NCI-H146 (cell line): Measurements from ENCODE around the gene CREB3L1.
"Not testable (repeated sequence)": the region's sequence is repeated elsewhere in the genome, so short reads cannot be mapped to it uniquely, and the experiment has no call there.

Experiments
- DNase-seq: peaks from one replicate; lab custom pipeline; 2025; lab: John Stamatoyannopoulos, UW

CREB3L1 gene

GRCh38 chr11:46249103-46249937 is 28.1 kb upstream of the CREB3L1 start:
- no peak for DNase-seq

DNA sequence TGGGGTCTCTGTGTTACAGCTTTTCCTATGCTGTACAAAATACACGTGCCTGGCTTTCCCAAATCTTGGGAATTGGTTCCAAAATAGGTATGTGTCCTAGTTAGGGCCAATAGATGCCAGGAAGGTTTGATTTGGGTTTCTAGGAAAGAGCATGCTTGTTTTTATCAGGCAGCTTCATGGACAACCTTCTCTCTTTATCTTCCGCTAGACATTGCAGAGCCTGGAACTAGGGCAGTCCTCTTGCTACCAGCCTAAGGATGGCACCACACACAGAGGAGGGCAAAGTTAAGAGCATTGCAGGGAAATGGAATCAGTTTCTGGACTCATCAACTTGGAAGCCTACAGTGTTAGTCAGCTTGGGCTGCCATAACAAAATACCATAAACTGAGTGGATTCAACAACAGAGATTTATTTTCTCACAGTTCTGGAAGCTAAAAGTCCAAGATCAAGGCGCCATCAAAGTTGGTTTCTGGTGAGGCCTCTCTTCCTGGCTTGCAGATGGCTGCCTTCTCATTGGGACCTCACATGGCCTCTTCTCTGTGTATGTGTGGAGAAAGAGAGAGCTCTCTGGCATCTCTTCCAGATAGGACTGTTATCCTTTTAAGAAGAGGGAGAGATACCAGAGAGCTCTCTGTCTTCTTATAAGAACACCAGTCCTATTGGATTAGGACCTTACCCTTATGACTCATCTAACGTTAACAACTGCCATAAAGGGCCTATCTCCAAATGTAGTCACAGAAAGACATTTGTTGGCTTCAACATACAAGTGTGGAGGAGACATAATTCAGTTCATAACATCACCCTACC is 27.3 kb upstream of the CREB3L1 start:
- DNase-seq: no peak

- no peak for DNase-seq
Observed at GRCh38 chr11:46250745-46251052, 26.8 kb upstream of the CREB3L1 start.

DNA sequence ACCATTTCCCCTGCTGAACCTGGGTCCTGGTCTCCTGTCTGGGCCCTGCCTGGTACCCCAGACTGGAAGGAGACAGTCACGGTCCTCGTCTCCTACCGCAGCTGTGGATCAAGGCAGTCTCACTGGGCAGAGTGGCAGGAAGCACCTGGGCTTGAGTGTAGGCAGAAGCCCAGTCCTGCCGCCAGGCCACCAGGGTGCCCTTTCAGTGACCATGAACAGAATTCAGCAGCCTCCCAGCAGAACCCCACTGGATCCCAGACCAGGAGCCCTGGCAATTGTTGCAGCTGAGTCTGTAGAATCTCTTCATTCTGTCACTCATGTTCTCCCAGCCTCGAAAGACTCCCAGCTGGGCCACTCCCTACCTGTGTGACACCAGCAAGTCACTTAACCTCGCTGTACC is 25.5 kb upstream of the CREB3L1 start:
- no peak for DNase-seq

GRCh38 chr11:46252373-46252914 is 25.0 kb upstream of the CREB3L1 start:
- peak; percentile 83 for DNase-seq

DNA sequence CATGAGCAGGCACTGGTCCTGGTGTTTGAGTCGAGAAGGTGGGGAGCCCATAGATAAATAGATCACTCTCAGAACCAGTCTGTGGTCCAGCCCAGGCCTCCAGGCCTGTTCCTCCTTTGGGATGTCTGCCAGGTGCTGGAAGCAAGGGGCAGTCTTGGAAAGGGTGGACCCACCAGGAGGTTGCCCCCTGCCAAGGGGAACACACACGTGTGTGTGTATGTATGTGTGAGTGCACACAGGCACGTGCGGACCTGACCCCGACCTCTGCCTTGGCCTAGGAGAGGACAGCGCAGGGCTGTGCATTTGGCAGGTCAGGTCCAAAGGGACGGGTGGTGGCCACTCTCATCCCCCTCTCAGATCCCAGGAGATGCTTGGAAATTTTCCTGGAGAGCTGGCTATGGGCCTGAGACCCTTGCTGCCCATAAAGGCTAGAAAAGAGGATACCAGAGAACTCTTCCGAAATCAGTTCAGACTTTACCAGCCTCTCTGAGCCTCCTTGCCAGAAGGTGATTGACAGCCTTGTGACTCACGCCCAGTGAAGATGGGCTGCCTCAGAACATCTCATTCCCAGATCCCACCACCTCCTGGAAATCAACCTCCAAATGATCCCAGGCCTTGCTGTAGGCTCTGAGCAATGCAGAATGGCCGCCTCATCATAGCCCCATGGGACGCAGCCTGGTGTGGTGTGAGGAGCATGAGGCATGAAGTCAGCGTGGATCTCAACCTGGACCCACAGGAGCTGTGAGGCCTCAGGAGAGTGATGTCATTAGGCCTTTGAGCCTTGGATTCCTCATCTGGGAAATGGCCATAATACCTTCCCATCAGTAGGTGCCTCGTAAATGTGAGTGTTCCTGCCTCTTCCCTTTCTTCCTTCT is 24.0 kb upstream of the CREB3L1 start:
- DNase-seq: no peak

DNA sequence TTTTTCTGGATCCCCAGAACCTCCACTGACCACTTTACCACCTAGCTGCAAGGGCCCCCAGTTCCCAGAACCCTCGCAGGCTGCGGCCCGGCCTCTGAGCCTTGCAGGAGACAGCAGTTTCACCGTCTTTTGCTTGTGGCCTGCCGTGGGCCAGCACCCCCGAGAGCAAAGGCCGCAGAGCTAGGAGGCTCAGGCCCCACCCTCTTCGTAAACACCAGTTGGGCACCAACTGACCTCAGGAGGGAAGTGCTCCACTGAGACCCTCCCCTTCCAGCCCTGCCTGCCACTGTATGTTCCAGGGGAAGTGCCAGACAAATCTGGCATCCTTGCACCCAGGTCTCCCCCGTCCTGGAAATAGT is 23.4 kb upstream of the CREB3L1 start:
- DNase-seq: no peak

GRCh38 chr11:46256540-46257001 is 20.9 kb upstream of the CREB3L1 start:
- no peak for DNase-seq

DNA sequence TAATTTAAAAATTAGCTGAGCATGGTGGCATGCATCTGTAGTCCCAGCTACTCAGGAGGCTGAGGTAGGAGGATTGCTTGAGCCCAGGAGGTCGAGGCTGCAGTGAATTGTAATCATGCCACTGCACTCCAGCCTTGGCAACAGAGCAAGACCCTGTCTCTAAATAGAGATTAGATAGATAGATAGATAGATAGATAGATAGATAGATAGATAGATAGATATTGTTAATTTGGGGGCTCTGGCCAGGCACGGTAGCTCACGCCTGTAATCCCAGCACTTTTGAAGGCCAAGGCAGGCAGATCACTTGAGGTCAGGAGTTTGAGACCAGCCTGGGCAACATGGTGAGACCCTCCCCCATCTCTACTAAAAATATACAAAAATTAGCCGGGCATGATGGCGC is 18.1 kb upstream of the CREB3L1 start:
- not testable (repeated sequence) for DNase-seq

DNA sequence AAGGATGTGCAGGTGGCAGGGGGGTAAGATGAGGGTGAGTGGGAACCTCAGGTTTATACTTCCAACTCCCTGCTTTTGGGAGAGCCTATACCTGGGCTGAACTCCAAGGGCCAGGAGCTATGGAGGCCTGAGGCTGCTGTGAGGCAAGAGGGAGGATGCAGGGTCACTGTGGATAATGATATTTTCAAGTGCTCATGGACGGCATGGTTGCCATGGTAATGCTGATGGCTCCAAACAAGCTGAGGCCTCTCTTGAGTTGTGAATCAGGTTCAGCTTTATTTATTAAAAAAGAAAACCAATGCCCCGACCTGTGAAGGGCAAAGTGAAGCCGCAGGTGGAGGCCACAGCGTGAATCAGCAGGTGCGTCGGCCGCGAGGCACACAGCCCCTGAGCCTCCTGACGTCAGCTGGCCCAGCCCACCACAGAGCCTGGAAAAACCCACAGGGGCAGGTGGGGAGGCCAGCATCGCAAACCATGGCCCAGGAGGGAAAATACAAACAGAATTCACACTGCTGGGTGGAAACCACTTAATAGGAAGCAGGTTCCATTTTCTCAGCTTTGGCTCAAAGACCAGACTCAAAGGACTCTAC is 17.4 kb upstream of the CREB3L1 start:
- DNase-seq: peak; percentile 88

DNA sequence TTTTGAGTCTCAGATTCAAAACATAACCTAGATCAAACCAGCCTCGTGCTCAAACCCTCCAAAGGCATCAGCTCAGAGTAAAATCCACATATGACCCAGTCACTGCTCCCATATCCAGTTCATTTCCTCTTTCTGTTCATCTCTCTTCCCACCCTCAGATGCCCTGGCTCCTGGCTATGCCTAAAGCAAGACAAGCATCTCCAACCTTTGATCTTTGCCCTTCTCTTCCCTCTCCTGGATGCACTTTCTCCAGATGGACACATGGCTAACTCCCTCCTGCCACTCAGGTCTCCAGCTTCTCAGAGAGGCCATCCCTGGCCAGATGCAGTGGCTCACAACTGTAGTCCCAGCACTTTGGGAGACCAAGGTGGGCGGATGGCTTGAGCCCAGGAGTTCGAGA is 14.3 kb upstream of the CREB3L1 start:
- no peak for DNase-seq

DNA sequence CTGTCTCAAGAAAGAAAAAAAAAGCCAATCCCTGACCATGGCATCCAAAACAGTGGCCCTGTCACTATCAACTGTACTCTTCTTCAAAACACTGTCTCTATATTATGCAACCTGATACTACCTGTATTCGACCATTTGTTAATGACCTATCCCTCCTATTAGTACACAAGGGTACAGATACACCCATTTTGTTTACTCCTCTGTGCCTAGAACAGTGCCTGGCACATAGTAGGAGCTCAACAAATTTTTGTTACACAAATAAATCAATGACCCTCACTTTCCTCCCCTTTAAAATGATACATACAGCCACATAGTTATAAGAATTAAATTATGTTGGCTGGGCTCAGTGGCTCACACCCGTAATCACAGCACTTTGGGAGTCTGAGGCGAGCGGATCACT is 13.4 kb upstream of the CREB3L1 start:
- no peak for DNase-seq

DNA sequence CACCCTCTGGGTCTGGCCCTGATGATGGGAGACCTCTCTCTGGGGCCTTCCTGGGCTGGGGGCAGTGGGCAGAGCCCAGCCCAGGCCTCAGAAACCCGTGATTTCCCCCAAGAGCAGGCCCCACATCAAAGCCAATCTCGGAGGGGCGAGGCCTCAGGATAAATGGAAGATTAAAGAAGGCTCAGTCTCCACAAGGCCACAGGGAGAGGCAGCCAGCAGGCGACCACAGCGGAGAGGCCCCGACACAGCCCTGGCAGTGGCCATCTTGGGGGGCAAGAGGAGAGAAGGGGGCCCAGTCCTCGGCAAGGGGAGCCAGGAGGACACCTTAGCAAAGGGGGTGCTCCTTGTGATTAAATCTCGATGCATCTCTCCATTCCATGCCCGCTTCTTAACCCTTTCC is 12.5 kb upstream of the CREB3L1 start:
- DNase-seq: no peak

DNA sequence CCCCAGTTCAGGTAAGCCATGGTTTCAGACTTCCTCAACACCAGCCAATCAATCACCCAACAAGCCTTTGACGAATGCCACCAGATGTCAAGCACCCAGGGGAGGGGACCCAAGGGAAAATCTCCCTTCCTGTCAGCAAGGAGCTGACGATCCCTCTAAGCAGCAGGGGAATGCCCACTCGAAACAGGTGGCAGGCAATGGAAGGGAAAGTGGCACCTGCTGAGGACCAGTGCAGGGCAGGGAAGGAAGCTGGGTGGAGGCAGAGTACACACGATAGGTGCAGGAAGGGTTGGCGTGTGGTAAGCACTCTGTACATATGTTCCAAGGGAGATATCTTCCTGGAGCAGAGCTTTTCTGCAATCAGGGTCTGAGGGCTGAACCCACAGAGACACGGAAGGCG is 11.7 kb upstream of the CREB3L1 start:
- DNase-seq: no peak

GRCh38 chr11:46267930-46268329 is 9.5 kb upstream of the CREB3L1 start:
- DNase-seq: no peak

GRCh38 chr11:46270684-46271083 is 6.8 kb upstream of the CREB3L1 start:
- no peak for DNase-seq

- DNase-seq: no peak
Observed at GRCh38 chr11:46271407-46271806, 6.1 kb upstream of the CREB3L1 start.

GRCh38 chr11:46271875-46272815 is 5.3 kb upstream of the CREB3L1 start:
- no peak for DNase-seq

DNA sequence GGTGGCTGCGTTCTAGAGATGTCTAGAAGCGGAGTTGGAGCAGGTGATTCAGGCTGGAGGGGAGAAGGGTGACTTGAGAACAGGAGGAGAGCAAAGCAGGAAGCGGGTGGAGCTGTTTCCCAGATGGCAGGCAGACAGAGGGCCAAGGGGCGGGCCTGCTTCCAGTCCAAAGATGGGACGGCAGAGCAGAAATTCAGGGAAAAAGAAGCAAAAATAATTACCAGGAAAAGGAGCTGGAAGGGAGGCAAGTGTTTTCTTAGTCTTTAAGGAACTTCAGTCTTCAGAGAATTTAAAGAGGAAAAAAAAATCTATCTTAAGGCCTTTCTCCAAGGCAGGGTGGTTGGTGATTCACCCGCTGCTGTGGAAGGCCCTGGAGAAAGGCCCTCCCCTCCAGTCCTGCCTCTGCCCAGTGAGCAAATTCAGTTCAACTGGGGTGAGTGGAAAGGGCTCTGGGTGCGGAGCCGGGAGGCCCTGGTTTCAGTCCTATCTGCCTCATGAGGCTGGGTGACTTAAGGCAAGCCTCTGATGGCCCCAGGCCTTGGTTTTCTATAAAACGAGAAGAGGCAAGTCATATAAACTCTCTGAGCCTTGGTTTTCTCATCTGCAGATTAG is 4.5 kb upstream of the CREB3L1 start:
- no peak for DNase-seq

GRCh38 chr11:46273511-46274205 is 3.8 kb upstream of the CREB3L1 start:
- DNase-seq: peak; percentile 83
